GM10266 (cell line): Measurements from ENCODE around the gene OR5A1.
"Not testable (repeated sequence)": the region's sequence is repeated elsewhere in the genome, so short reads cannot be mapped to it uniquely, and the experiment has no call there.

ENCODE experiments used
- DNase-seq: peaks from one replicate; pipeline ENCODE4 v3.0.0; 2012; ENCODE audit errors: extremely low spot score
- CTCF ChIP-seq: IDR thresholded peaks from 2 replicates; pipeline ENCODE4 v1.5.1; 2012; ENCODE audit warnings: mild to moderate bottlenecking, low read depth; ENCODE audit not compliant: control insufficient read depth, insufficient read depth; ENCODE audit errors: missing control alignments

The OR5A1 gene

GRCh38 chr11:59429924-59430516 is 6.2 kb upstream of the OR5A1 start:
- TF ChIP-seq CTCF, result peak; percentile 75
- DNase-seq, result peak; percentile 52

GRCh38 chr11:59437770-59438169 is 1.5 kb downstream of the OR5A1 start:
- no peak for TF ChIP-seq CTCF
- no peak for DNase-seq

GRCh38 chr11:59445624-59446023 is 9.4 kb downstream of the OR5A1 start:
- DNase-seq, result not testable (repeated sequence)

- no peak for DNase-seq
- no peak for TF ChIP-seq CTCF
These were observed 12.2 kb downstream of the OR5A1 start for GRCh38 chr11:59448484-59448883.

GRCh38 chr11:59456661-59457060 is 20.4 kb downstream of the OR5A1 start, which contains the start of gene OR4D6:
TSS of gene OR4D6 (plus strand) at chr11:59456961. CDS start at chr11:59456961, 0 bp downstream.
- no peak for TF ChIP-seq CTCF
- DNase-seq, result no peak

GRCh38 chr11:59459916-59460315 is 23.6 kb downstream of the OR5A1 start:
- DNase-seq, result no peak
- no peak for TF ChIP-seq CTCF

- TF ChIP-seq CTCF, result no peak
- no peak for DNase-seq
These were observed 26.9 kb downstream of the OR5A1 start for GRCh38 chr11:59463190-59463641.

GRCh38 chr11:59473015-59473414 is 36.7 kb downstream of the OR5A1 start, which contains the start of gene OR4D10:
TSS of gene OR4D10 (plus strand) at chr11:59473315. CDS start at chr11:59477430, 4,115 bp downstream.
- TF ChIP-seq CTCF, result no peak
- DNase-seq, result no peak
